Astrocyte of the spinal cord (primary cell): ENCODE data around the gene LY6G5C.
A peak's percentile ranks its signal among the peaks of the same experiment; 100 is the strongest.

Experiments used
- DNase-seq: peaks from one replicate; pipeline ENCODE4 v3.0.0; 2011; ENCODE audit warnings: low read depth, low spot score
- H3K4me3 ChIP-seq: 2 replicates; pipeline ENCODE4 v1.5.1; 2011; ENCODE audit warnings: low read depth, mild to moderate bottlenecking, low read length, moderate library complexity
- in situ Hi-C: cut with HindIII; loops from 2 replicates; pipeline ENCODE4 v1.10.0; 2017; ENCODE audit warnings: low sequenced_read_pairs
- TF ChIP-seq, protein P1 (sequence below): IDR thresholded peaks from 2 replicates; pipeline ENCODE4 v1.5.1; 2012; ENCODE audit warnings: low read depth, mild to moderate bottlenecking, low read length, inconsistent platforms

Gene LY6G5C

DNA sequence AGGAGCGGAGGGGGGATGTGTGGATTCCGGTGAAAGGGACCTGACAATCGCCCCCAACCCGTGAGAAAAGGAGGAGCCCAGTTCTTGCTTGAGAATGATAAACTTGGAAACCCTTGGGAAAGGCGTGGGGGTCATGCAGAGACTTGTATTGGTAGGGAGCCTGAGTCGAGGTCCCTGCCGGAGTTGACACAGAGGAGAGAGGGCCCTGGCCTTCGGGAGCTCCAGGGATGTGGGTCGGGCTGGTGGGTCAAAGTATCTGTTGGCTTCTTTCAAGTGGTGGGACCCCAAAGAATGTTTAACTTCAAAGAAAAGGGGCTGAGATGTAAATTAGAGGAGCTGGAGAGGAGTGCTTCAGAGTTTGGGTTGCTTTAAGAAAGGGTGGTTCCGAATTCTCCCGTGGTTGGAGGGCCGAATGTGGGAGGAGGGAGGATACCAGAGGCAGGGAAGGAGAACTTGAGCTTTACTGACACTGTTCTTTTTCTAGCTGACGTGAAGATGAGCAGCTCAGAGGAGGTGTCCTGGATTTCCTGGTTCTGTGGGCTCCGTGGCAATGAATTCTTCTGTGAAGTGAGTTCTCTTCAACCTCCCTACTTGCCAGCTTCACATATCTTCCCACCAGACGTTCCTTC is 14.4 kb downstream of the LY6G5C start:
- TF ChIP-seq, protein P1, sequence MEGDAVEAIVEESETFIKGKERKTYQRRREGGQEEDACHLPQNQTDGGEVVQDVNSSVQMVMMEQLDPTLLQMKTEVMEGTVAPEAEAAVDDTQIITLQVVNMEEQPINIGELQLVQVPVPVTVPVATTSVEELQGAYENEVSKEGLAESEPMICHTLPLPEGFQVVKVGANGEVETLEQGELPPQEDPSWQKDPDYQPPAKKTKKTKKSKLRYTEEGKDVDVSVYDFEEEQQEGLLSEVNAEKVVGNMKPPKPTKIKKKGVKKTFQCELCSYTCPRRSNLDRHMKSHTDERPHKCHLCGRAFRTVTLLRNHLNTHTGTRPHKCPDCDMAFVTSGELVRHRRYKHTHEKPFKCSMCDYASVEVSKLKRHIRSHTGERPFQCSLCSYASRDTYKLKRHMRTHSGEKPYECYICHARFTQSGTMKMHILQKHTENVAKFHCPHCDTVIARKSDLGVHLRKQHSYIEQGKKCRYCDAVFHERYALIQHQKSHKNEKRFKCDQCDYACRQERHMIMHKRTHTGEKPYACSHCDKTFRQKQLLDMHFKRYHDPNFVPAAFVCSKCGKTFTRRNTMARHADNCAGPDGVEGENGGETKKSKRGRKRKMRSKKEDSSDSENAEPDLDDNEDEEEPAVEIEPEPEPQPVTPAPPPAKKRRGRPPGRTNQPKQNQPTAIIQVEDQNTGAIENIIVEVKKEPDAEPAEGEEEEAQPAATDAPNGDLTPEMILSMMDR: no peak
- in situ Hi-C loops: no loop called here
- no peak for DNase-seq
- peak overlapping the region; percentile 96 for H3K4me3 ChIP-seq

DNA sequence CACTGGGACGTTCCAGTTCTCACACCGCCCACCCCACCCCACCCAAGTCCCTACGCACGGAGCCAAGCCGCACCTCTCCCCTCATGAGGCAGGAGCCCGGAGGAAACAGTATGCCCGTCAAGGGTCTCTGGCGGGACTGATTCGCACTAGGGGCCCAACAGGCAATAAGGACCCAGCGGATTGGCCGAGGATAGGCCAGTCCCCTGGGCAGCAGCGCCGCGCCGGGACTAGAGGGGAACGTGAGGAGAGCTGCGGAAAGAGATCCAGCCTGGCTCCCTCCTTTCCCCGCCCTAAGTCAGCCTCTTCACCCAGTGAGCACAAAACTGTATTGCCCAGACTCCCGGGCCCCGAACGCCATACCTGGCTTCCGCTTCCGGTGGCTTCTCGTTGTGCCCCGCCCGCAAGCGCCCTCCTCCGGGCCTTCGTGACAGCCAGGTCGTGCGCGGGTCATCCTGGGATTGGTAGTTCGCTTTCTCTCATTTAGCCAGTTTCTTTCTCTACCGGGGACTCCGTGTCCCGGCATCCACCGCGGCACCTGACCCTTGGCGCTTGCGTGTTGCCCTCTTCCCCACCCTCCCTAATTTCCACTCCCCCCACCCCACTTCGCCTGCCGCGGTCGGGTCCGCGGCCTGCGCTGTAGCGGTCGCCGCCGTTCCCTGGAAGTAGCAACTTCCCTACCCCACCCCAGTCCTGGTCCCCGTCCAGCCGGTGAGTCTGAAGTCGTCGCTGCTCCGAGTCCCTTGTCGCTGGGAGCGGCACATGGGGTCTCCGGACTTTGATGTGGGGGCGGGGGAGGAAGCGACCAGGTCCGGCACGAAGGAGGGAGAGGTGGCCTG is 15.1 kb downstream of the LY6G5C start, which contains the start of gene CSNK2B:
TSS of gene CSNK2B (plus strand) at position 580 of the 836 bp plus-strand sequence. CDS start 752 bp downstream, outside the sequence.
- TF ChIP-seq, protein P1: no peak
- peak; percentile 97 for DNase-seq
- peak within 1 kb of the TSS; percentile 96 for H3K4me3 ChIP-seq
- in situ Hi-C loops: no loop called here

DNA sequence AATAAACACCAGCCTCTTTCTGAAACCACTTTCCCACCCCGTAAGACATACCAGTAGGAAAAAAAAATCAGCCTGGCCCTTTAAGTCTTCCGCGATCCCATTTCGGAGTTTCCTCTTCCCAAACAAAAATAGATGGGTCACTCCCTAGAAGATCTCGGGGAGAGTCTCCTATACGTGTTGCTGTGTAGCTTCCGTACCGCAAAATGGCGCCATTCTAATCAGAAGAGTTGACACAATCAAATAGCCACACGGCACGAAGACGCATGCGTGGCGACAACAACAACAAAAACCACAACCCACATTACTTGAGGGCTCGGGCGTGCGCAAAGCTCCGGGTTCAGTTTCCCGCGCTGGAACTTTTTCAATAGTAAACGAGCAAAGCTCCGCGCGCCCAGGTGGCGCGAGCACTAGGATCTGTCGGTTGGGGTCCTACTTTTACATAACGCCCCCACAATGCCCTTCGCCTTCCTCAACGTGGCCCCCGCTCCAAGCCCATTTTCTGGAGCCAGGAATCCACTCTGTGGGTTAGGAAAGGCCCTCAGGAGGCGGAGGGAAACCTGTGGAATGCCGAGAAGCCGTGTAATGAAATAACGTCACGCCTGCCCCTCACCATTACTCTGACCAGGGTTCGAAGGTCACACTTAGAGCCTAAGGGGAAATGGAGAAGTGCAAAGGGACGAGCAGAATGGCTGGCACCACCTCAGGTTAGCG is 15.9 kb downstream of the LY6G5C start, which contains the start of gene GPANK1:
TSS of gene GPANK1 (minus strand) at position 208 of the 711 bp plus-strand sequence. CDS start 519 bp downstream, outside the sequence.
- peak within 1 kb of the TSS; percentile 96 for H3K4me3 ChIP-seq
- TF ChIP-seq, protein P1: no peak
- peak; percentile 91 for DNase-seq
- in situ Hi-C loops: no loop called here

DNA sequence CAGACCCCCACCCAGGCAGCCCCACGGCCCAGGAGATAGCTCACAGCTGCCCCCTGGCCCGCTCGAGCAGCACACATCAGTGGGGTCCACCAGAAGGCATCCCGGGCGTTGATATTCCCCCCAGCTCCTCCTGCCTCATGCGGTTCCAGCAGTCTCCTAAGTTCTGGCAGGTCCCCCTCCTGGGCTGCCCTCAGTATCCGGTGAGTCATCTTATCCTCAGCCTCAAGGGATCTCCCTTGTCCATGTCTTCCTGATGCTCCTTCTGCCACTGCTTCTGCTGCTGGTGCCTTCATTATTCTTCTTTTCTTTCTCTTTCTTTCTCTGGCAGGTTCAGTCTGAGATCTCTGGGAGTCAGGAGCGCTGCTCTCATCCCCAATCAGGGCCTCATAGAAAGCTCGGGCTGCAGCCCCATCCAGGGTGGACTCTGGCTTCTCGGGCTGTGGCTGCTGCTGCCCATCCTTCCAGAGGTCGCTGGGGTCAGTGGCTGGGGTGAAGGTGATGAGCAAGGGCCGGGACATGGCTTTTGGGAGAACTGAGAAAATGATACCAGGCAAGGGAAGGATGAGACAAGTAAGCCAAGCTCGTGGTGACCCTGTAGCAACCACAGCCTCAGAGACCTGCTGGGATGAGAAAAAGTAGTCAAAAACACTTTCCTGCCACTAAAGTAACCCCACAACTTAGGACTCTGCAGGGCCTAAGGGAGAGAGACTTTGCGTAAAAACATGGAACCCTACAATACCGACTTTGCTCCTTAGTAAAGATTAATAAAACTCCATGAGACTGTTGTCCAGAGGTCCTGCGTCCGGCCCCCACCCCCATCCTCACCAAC is 16.7 kb downstream of the LY6G5C start:
- in situ Hi-C loops: no loop called here
- DNase-seq: peak; percentile 81
- peak overlapping the region; percentile 96 for H3K4me3 ChIP-seq
- TF ChIP-seq, protein P1: no peak

DNA sequence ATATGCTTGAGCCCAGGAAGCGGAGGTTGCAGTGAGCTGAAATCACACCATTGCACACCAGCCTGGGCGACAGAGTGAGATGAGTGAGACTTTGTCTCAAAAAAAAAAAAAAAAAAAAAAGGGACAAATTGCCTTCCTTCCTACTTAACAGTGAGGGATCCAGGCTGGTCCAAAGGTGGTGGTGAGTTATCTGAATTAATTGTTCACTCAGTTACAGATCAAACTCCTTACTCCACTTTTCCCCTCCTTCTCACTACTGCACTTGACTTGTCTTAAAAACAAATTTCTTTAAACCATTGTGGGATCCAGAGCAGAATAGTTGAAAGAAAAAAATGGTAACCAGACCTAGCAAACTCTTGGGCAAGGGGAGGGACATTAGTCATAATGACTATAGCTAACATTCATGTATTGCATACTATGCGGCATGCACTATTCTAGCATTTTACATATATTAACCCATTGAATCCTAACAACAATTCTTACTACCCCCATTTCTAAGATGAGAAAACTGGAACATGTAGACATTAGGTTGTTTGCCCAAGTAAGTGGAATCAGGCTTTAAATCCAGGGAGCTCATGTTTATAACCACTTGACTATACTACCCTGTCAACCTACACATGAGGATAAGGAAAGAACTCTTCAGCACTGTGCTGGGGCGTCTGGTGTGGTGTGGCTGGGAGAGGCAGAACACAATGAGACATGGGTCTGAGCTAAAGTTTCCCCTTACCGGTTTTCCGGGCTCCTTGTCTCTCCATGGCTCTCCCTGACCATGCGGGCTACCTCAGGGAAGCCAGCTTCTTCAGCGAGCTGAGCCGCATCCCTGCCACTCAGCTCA is 17.5 kb downstream of the LY6G5C start:
- H3K4me3 ChIP-seq: peak overlapping the region; percentile 96
- TF ChIP-seq, protein P1: no peak
- in situ Hi-C loops: no loop called here
- DNase-seq: no peak
